ENCODE results near the gene HID1.
"Not testable (repeated sequence)": the region's sequence is repeated elsewhere in the genome, so short reads cannot be mapped to it uniquely, and the experiment has no call there.

DNA sequence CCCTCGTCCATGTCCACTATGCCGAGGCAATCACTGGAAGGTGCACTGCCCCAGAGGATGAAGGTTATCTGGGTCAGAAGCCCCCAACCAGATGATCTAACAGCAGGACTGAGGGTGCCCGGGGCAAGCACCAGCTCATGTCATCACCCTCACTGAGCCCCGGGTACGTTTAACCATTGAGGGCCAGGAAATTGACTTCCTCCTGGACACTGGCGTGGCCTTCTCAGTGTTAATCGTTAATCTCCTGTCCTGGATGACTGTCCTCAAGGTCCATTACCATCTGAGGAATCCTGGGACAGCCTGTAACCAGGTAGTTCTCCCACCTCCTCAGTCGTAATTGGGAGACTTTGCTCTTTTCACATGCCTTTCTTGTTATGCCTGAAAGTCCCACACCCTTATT is 61.1 kb downstream of the HID1 start:
- TF ChIP-seq, protein P1, sequence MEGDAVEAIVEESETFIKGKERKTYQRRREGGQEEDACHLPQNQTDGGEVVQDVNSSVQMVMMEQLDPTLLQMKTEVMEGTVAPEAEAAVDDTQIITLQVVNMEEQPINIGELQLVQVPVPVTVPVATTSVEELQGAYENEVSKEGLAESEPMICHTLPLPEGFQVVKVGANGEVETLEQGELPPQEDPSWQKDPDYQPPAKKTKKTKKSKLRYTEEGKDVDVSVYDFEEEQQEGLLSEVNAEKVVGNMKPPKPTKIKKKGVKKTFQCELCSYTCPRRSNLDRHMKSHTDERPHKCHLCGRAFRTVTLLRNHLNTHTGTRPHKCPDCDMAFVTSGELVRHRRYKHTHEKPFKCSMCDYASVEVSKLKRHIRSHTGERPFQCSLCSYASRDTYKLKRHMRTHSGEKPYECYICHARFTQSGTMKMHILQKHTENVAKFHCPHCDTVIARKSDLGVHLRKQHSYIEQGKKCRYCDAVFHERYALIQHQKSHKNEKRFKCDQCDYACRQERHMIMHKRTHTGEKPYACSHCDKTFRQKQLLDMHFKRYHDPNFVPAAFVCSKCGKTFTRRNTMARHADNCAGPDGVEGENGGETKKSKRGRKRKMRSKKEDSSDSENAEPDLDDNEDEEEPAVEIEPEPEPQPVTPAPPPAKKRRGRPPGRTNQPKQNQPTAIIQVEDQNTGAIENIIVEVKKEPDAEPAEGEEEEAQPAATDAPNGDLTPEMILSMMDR (IDR thresholded peaks at IDR 0.05 in 4 of 5, conservative IDR thresholded peaks at IDR 0.05 in 1 of 5), result not testable (repeated sequence)
- TF ChIP-seq POLR2A (IDR thresholded peaks at IDR 0.05), result not testable (repeated sequence)
